B cell (primary cell): ENCODE data around the gene GBE1. TPM values are rescaled to one million over a fixed set of nuclear protein-coding genes. Genes with fewer than 3 reads are reported as not detected.

ENCODE experiments used
- ATAC-seq: fragments of 200-7000 bp; cut with Tn5 transposase; one replicate; pipeline ENCODE4 v1.10.0; 2021; ENCODE audit warnings: low read depth, mild to moderate bottlenecking, moderate number of reproducible peaks, moderate library complexity
- CTCF ChIA-PET: fragments of 350-600 bp; sonication (Branson Sonifier 250); formaldehyde crosslinking; loops from one replicate; lab custom pipeline; 2021; ENCODE audit warnings: antibody characterized with exemption, inconsistent platforms; lab: Charles Lee
- POLR2A ChIA-PET: fragments of 350-600 bp; sonication (Branson Sonifier 250); formaldehyde crosslinking; loops from one replicate; lab custom pipeline; 2021; ENCODE audit warnings: antibody characterized with exemption; lab: Charles Lee
- DNase-seq: peaks from one replicate; pipeline ENCODE4 v3.0.0; 2013
- H2AFZ ChIP-seq: 2 replicates; pipeline ENCODE4 v1.6.1; 2012; ENCODE audit warnings: mild to moderate bottlenecking, low read depth, low read length; ENCODE audit not compliant: insufficient read depth, poor library complexity, severe bottlenecking
- H3K27ac ChIP-seq, 2 donors: 1 replicate in 1 of 2; 2 replicates in 1 of 2; pipeline ENCODE4 v1.5.1; 2012 to 2013; ENCODE audit warnings: low read length in 2 of 2, mild to moderate bottlenecking in 2 of 2, moderate library complexity in 1 of 2
- H3K27me3 ChIP-seq, 4 experiments: fragments of 200-600 bp in 1 of 4; sonication (generic) in 1 of 4; replicated peaks in 1 of 4; 1 replicate in 2 of 4; 2 replicates in 2 of 4; pipeline versions ENCODE4 v1.6.1 to v1.7.0; 2013 to 2016; ENCODE audit warnings: low read length in 3 of 4, mild to moderate bottlenecking in 2 of 4, mixed read lengths in 1 of 4, moderate library complexity in 1 of 4; ENCODE audit not compliant: insufficient read depth in 4 of 4, control insufficient read depth in 3 of 4; ENCODE audit errors: control extremely low read depth in 1 of 4
- H3K36me3 ChIP-seq, 2 experiments: replicated peaks in 1 of 2; 1 replicate in 1 of 2; 2 replicates in 1 of 2; pipeline versions ENCODE4 v1.6.1 to v1.7.1; 2013; ENCODE audit warnings: low read length in 1 of 2; ENCODE audit not compliant: insufficient read depth in 2 of 2, control insufficient read depth in 1 of 2; ENCODE audit errors: control extremely low read depth in 1 of 2, extremely low read depth in 1 of 2
- H3K4me1 ChIP-seq, 2 donors: fragments of 200-600 bp in 1 of 2; sonication (generic) in 1 of 2; 1 replicate in 1 of 2; 2 replicates in 1 of 2; pipeline versions ENCODE4 v1.5.1 to v1.6.1; 2013 to 2017; ENCODE audit warnings: low read length in 2 of 2; ENCODE audit not compliant: control insufficient read depth in 2 of 2, insufficient read depth in 2 of 2
- H3K4me2 ChIP-seq: replicated peaks from 2 replicates; pipeline ENCODE3; 2012; ENCODE audit warnings: mild to moderate bottlenecking, low read depth, low read length; ENCODE audit not compliant: poor library complexity, severe bottlenecking
- H3K4me3 ChIP-seq, 5 experiments: fragments of 200-600 bp in 1 of 5; sonication (generic) in 1 of 5; 1 replicate in 3 of 5; 2 replicates in 2 of 5; pipeline versions ENCODE4 v1.5.1 to v1.7.0; 2011 to 2016; ENCODE audit warnings: low read length in 4 of 5, mild to moderate bottlenecking in 4 of 5, low read depth in 2 of 5, control low read depth in 1 of 5, moderate library complexity in 1 of 5; ENCODE audit not compliant: insufficient read depth in 1 of 5; ENCODE audit errors: control extremely low read depth in 1 of 5, extremely low read depth in 1 of 5
- H3K79me2 ChIP-seq: fragments of 200-600 bp; sonication (generic); one replicate; pipeline ENCODE4 v1.6.0; 2016; ENCODE audit warnings: low read length; ENCODE audit not compliant: control insufficient read depth, insufficient read depth
- H3K9ac ChIP-seq: fragments of 200-600 bp; sonication (generic); 2 replicates; pipeline ENCODE4 v1.6.1; 2017; ENCODE audit warnings: mild to moderate bottlenecking, low read length, moderate library complexity
- H3K9me3 ChIP-seq, 3 donors: one replicate each; pipeline versions ENCODE4 v1.6.1 to v1.7.1; 2013; ENCODE audit warnings: low read length in 2 of 3; ENCODE audit not compliant: control insufficient read depth in 2 of 3, insufficient read depth in 1 of 3; ENCODE audit errors: control extremely low read depth in 1 of 3
- H4K20me1 ChIP-seq: 2 replicates; pipeline ENCODE4 v1.6.0; 2012; ENCODE audit warnings: mild to moderate bottlenecking, low read length; ENCODE audit not compliant: insufficient read depth, control insufficient read depth, poor library complexity, severe bottlenecking
- H3K27ac Mint-ChIP-seq: one replicate; pipeline ENCODE4 v1.8.0; 2021; ENCODE audit warnings: mixed read lengths
- H3K27me3 Mint-ChIP-seq: one replicate; pipeline ENCODE4 v1.8.0; 2021; ENCODE audit warnings: mixed read lengths
- H3K4me1 Mint-ChIP-seq: one replicate; pipeline ENCODE4 v1.8.0; 2021; ENCODE audit warnings: mixed read lengths
- H3K4me3 Mint-ChIP-seq: one replicate; pipeline ENCODE4 v1.8.0; 2021; ENCODE audit warnings: mixed read lengths
- H3K9me3 Mint-ChIP-seq: one replicate; pipeline ENCODE4 v1.8.0; 2022; ENCODE audit warnings: mixed read lengths; ENCODE audit not compliant: insufficient read depth
- EZH2 ChIP-seq: IDR thresholded peaks from 2 replicates; pipeline ENCODE4 v1.6.1; 2012; ENCODE audit warnings: borderline replicate concordance, low read depth, mild to moderate bottlenecking, moderate library complexity, low read length; ENCODE audit not compliant: insufficient read depth, poor library complexity, severe bottlenecking
- WGBS: methylation state at CpG from one replicate; pipeline ENCODE4 v1.1.5; 2013; ENCODE audit warnings: missing lambda C conversion rate; ENCODE audit not compliant: insufficient coverage; 5-methylcytosine and 5-hydroxymethylcytosine counted together
- intact Hi-C: fragments of 100-400 bp; cut with micrococcal nuclease; formaldehyde crosslinking; loops from one replicate; pipeline ENCODE4 v1.10.0; 2022
- polyA plus RNA-seq: library from polyadenylated mRNA; depleted of rRNA; stranded (reverse); fragments of >200 nt; gene quantifications from 2 replicates; pipeline ENCODE4 v1.2.3, GENCODE V29; 2012
- total RNA-seq, 2 donors: library from RNA; stranded (reverse); fragments of 120-200 nt in 1 of 2; gene quantifications; 1 replicate in 1 of 2; 2 replicates in 1 of 2; pipeline versions ENCODE4 v1.2.3 to v1.2.4, GENCODE V29; 2013 to 2022
- TF ChIP-seq, protein P1 (sequence below): fragments of 200-600 bp; IDR thresholded peaks from one replicate; pipeline ENCODE4 v1.8.0; 2022; ENCODE audit warnings: antibody characterized with exemption, mild to moderate bottlenecking

The GBE1 gene
- total and polyA plus RNA-seq, 2 donors (not counting 1 experiment from before 2014, with no cell fraction given) = 3.4 to 20.8 TPM

DNA sequence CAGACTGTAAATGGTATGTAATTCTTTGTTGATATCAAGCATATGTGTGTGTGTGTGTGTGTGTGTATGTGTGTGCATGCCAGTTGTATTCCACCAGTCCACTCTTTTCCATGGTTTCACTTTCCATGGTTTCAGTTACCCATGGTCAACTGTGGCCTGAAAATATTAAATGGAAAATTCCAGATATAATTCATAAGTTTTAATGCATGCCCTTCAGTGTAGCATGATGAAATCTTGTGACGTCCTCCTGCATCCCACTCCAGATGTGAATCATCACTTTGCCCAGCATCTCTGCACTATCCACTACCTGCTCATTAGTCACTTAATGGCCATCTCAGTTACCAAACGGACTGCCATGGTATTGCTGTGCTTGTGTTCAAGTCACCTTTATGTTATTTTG, 215.9 kb downstream of the GBE1 start:
- intact Hi-C loops = no loop called here
- Histone ChIP-seq H3K27ac (no peak overlapping the region), H4K20me1 (no peaks in the 10 kb centered on the region), H3K79me2 (no peaks in the 10 kb centered on the region), H3K4me1 (no peaks in the 10 kb centered on the region), H3K9me3 (peaks cover 0 to 13% (median 5%) of the 10 kb centered on the region in 3 donors), H3K27me3 (no peaks in the 10 kb centered on the region), H3K4me3 (no peak overlapping the region), H2AFZ (no peak overlapping the region), H3K4me2 (no peak overlapping the region), H3K36me3 (peaks cover 0 to 4% of the 10 kb centered on the region in 2 experiments), H3K9ac (no peak overlapping the region)
- no peak for ATAC-seq
- Mint-ChIP-seq H3K9me3 (no peaks in the 10 kb centered on the region), H3K4me3 (no peak overlapping the region), H3K4me1 (no peaks in the 10 kb centered on the region), H3K27me3 (no peaks in the 10 kb centered on the region), H3K27ac (no peak overlapping the region)
- CTCF ChIA-PET = no interaction called here
- no peak for TF ChIP-seq EZH2
- TF ChIP-seq, protein P1, sequence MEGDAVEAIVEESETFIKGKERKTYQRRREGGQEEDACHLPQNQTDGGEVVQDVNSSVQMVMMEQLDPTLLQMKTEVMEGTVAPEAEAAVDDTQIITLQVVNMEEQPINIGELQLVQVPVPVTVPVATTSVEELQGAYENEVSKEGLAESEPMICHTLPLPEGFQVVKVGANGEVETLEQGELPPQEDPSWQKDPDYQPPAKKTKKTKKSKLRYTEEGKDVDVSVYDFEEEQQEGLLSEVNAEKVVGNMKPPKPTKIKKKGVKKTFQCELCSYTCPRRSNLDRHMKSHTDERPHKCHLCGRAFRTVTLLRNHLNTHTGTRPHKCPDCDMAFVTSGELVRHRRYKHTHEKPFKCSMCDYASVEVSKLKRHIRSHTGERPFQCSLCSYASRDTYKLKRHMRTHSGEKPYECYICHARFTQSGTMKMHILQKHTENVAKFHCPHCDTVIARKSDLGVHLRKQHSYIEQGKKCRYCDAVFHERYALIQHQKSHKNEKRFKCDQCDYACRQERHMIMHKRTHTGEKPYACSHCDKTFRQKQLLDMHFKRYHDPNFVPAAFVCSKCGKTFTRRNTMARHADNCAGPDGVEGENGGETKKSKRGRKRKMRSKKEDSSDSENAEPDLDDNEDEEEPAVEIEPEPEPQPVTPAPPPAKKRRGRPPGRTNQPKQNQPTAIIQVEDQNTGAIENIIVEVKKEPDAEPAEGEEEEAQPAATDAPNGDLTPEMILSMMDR = no peak
- DNase-seq = no peak
- POLR2A ChIA-PET = no interaction called here
- 100% methylated on average over 1 of the region's 2 CpGs for WGBS

GRCh38 chr3:81544385-81544784, 217.1 kb downstream of the GBE1 start:
- no peak for DNase-seq
- intact Hi-C loops = no loop called here
- no peaks in the 10 kb centered on the region for H4K20me1 ChIP-seq
- H3K4me1 ChIP-seq = no peaks in the 10 kb centered on the region
- no peaks in the 10 kb centered on the region for H3K79me2 ChIP-seq
- H2AFZ ChIP-seq = no peak overlapping the region
- H3K27ac ChIP-seq = no peak overlapping the region
- peaks cover 0 to 11% (median 5%) of the 10 kb centered on the region in 3 donors for H3K9me3 ChIP-seq
- Mint-ChIP-seq H3K27ac (no peak overlapping the region), H3K27me3 (no peaks in the 10 kb centered on the region), H3K9me3 (no peaks in the 10 kb centered on the region), H3K4me1 (no peaks in the 10 kb centered on the region), H3K4me3 (no peak overlapping the region)
- ChIA-PET POLR2A (no interaction called here), CTCF (no interaction called here)
- no peak overlapping the region for H3K9ac ChIP-seq
- WGBS = no CpG with 5 or more reads among the region's 4 CpGs
- ATAC-seq = no peak
- H3K27me3 ChIP-seq = no peaks in the 10 kb centered on the region
- no peak overlapping the region for H3K4me2 ChIP-seq
- no peak overlapping the region for H3K4me3 ChIP-seq
- TF ChIP-seq EZH2 = no peak
- TF ChIP-seq, protein P1 = no peak
- H3K36me3 ChIP-seq = peaks cover 0 to 4% of the 10 kb centered on the region in 2 experiments
